ENCODE measurements around the gene NPIPB6.

The NPIPB6 gene

GRCh38 chr16:28297308-28297707 is 66.0 kb downstream of the NPIPB6 start:
- no peak for DNase-seq

GRCh38 chr16:28295276-28295675 is 68.0 kb downstream of the NPIPB6 start:
- DNase-seq = no peak

- no peak for DNase-seq
These were observed 69.1 kb downstream of the NPIPB6 start for GRCh38 chr16:28294201-28294600.

- no peak for DNase-seq
These were observed 69.7 kb downstream of the NPIPB6 start for GRCh38 chr16:28293601-28293960.

- peak; percentile 62 for DNase-seq
These were observed 70.3 kb downstream of the NPIPB6 start for GRCh38 chr16:28292731-28293600.
